Measurements from ENCODE around the gene LEKR1.

Gene LEKR1

GRCh38 chr3:156902916-156903315, 76.8 kb downstream of the LEKR1 start:
- Histone ChIP-seq H3K4me3 (ENCODE audit: low read depth, low read length) (no peak overlapping the region), H3K9me3 (ENCODE audit: control insufficient read depth, insufficient read depth, low read depth, low read length) (no peaks in the 10 kb centered on the region), H3K4me1 (ENCODE audit: control insufficient read depth, insufficient read depth, low read length) (no peaks in the 10 kb centered on the region), H3K27ac (ENCODE audit: extremely low read depth, low read depth, low read length) (no peak overlapping the region), H3K36me3 (ENCODE audit: control insufficient read depth in 2 of 2, insufficient read depth in 1 of 2, low read length in 2 of 2) (no peaks in the 10 kb centered on the region)
- ChIA-PET CTCF (interaction anchor here (0.6 kb wide), 1 partner anchor 29 kb away, joined by 3 read pairs; no protein-coding TSS in a partner anchor), POLR2A (no interaction called here)
- TF ChIP-seq HIC1 (tag by site-specific recombination; IDR thresholded peaks at IDR 0.05) (no peak), SCRT1 (tag by site-specific recombination; IDR thresholded peaks at IDR 0.05; ENCODE audit: borderline replicate concordance) (no peak), ZNF423 (tag by site-specific recombination; IDR thresholded peaks at IDR 0.05) (no peak), ZSCAN4 (tag by site-specific recombination; IDR thresholded peaks at IDR 0.05) (no peak), ZNF10 (tag by site-specific recombination; IDR thresholded peaks at IDR 0.05) (no peak), ZNF175 (tag by site-specific recombination; IDR thresholded peaks at IDR 0.05) (no peak), ZBTB21 (tag by site-specific recombination; IDR thresholded peaks at IDR 0.05) (no peak), ZNF398 (tag by site-specific recombination; IDR thresholded peaks at IDR 0.05) (no peak), ZNF654 (tag by site-specific recombination; IDR thresholded peaks at IDR 0.05; ENCODE audit: low read depth) (no peak), ZSCAN16 (tag by site-specific recombination; IDR thresholded peaks at IDR 0.05) (no peak), HOXC10 (CRISPR knock-in tag; IDR thresholded peaks at IDR 0.05) (no peak), ZSCAN23 (tag by site-specific recombination; IDR thresholded peaks at IDR 0.05) (no peak), ZNF664 (tag by site-specific recombination; IDR thresholded peaks at IDR 0.05) (no peak), REST (tag by site-specific recombination; IDR thresholded peaks at IDR 0.05) (no peak), ZNF19 (tag by site-specific recombination; IDR thresholded peaks at IDR 0.05; ENCODE audit: low read depth) (no peak), HOXA7 (CRISPR knock-in tag; IDR thresholded peaks at IDR 0.05; ENCODE audit: borderline replicate concordance) (no peak)

- POLR2A ChIA-PET = no interaction called here
- no peak for TF ChIP-seq ZNF596 (tag by site-specific recombination; IDR thresholded peaks at IDR 0.05)
- TF ChIP-seq KLF9 (tag by site-specific recombination; IDR thresholded peaks at IDR 0.05; ENCODE audit: low read depth) = no peak
- no peak for TF ChIP-seq ZNF610 (tag by site-specific recombination; IDR thresholded peaks at IDR 0.05; ENCODE audit: borderline replicate concordance)
- no peak for TF ChIP-seq ZNF837 (tag by site-specific recombination; IDR thresholded peaks at IDR 0.05)
- no peak for TF ChIP-seq TSHZ1 (tag by site-specific recombination; IDR thresholded peaks at IDR 0.05; ENCODE audit: borderline replicate concordance)
- no peak for TF ChIP-seq ZNF623 (tag by site-specific recombination; IDR thresholded peaks at IDR 0.05)
Observed at GRCh38 chr3:156906275-156906674, 80.1 kb downstream of the LEKR1 start.

More at GRCh38 chr3:156906275-156906674, 80.1 kb downstream of the LEKR1 start:
- CTCF ChIA-PET = no interaction called here
- H3K27ac ChIP-seq (ENCODE audit: extremely low read depth, low read depth, low read length) = no peak overlapping the region
- H3K4me1 ChIP-seq (ENCODE audit: control insufficient read depth, insufficient read depth, low read length) = no peaks in the 10 kb centered on the region
- no peaks in the 10 kb centered on the region for H3K9me3 ChIP-seq (ENCODE audit: control insufficient read depth, insufficient read depth, low read depth, low read length)
- no peak overlapping the region for H3K4me3 ChIP-seq (ENCODE audit: low read depth, low read length)
- no peaks in the 10 kb centered on the region for H3K36me3 ChIP-seq (ENCODE audit: control insufficient read depth in 2 of 2, insufficient read depth in 1 of 2, low read length in 2 of 2)
